GM20431 (cell line): ENCODE results near the gene COL18A1.
"Not testable (repeated sequence)": the region's sequence is repeated elsewhere in the genome, so short reads cannot be mapped to it uniquely, and the experiment has no call there.

Experiments used
- in situ Hi-C: fragments of 300-500 bp; cut with MseI, MboI; formaldehyde crosslinking; loops from one replicate; pipeline ENCODE4 v1.15.0; 2020; ENCODE audit warnings: low sequenced_read_pairs; ENCODE audit not compliant: unreplicated experiment

The COL18A1 gene

DNA sequence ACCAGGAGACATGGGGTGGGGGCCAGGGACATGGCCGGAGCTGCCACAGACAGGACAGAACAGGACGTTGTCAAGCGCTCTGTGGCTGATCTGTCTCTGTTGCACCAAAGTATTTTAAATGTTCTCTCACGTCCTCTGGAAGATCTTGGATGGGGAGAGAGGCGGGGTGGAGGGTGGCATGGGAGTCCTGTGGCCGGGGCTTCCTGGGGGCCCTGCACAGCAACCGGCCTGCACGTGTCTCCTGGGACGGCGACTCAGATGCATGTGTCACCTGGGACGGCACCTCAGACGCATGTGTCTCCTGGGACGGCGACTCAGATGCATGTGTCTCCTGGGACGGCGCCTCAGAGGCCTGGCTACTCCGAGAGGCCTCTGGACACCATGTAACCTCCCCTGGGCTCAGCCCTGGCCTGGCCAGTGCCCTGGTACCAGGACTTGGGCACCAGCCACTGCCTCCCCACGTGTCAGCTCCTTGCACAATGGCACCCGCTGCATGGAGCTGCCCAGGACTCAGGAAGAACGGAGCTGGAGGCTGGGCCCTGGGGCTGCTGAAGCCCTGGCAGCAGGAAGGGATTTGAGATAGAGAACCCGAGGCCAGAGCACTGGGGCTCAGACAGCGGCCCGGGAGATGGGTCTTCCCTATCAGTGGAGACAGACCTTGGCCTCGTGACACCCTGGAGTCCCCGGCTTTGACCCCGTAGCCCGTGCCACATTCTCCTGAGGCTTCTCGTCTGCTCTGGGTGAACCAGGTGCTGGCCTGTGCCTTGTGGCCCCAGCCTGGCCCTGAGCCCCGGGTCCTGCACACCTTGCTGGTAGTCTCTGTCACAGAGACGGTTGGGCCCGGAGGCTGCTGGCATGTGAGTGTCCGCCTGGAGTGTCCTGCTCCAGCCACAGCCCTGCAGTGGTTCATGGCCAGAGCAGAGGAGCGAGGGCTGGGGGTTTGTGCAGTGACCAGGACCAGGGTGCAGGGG lies 152.0 kb downstream of the COL18A1 start:
- in situ Hi-C loops: no loop called here

DNA sequence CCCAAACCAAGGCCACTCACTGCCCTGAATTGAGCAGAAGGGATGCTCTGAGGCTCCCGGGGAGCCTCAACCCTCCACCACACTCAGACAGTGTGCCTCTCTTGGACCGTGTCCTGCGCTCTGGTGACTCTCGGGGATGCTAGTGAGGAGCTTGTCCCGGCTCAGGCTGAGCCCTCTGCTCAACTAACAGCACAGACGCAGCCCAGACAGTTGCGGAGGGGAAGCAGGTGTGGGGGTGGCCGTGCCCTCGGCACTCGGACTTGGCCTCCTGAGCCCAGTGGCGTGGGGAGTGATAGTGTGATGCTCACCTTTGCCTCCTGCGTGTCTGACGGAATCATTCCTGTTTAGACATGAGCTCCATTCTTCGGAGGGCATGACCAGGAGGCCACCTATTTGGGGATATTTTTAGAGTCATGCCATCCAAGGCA lies 152.7 kb downstream of the COL18A1 start:
- in situ Hi-C loops: no loop called here

DNA sequence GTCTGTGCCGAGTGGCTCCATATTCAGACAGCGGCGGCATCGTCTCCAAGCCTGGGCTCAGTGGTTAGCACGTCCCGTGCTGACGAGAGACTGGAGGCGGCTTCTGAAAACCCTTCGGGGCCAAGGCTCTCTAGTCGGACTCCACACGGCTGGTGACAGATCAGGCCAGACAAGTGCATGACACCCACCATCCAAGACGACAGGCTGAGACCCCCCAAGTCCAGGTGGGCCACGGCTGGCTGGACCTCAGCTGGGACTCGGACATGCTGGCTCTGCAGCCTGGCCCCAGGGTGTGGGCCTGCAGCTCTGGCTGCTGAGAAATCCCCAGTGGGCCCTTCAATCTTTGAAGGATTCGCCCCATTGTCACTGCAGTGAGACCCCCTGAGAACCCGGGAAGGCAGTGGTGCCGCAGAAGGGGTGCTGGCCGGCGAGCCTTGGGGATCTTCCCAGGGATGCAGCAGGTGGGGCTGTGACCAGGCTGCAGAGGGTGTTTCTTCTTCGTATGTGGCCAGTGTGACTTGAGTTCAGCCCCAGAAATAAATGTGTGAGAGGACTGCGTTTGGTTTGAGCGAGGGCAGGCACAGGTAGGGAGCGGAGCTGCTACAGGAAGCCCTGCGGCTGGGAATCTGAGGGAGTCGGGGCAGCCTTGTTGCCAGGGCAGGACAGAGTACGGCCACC lies 153.2 kb downstream of the COL18A1 start:
- in situ Hi-C loops: no loop called here

DNA sequence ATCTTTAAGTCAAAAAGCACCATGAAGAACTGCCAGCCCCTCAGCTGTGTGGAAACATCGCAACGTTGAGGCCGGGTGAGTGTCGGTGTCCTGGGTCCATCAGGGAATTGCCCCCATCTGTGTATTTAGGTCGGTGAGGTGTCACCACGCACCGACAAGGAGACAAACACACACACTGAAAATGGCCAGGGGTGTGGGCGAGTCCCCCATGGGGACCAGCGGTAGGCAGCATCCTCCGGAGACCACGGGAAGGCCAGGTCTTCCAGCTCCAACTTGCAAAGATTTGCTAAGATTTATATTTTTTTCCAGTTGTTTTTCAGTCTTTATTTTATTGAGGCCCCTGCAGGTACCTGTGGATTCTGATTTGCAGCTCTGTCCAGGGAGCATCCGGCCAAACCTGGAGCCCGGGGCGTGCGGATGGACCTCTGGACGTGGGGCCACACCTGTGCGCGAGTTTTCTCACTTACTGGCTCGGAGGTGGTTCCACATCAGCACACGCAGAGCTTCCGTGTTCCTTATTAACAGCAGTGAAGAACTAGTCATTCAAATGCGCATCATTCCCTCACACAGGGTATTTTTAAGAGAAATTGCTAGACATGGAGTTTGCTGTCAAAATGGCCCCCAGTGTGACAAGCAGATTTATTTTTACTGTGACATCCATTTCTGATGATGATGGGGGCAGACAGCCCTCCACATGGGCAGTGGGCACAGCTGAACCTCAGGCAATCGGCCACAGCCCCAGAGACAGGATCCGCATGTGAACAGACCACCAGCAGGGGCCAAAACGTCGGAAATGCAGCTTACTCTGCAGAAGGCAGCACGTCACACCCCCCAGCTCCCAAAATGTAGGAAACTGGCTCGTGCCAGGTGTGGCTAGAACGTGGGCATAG lies 154.5 kb downstream of the COL18A1 start:
- in situ Hi-C loops: no loop called here

DNA sequence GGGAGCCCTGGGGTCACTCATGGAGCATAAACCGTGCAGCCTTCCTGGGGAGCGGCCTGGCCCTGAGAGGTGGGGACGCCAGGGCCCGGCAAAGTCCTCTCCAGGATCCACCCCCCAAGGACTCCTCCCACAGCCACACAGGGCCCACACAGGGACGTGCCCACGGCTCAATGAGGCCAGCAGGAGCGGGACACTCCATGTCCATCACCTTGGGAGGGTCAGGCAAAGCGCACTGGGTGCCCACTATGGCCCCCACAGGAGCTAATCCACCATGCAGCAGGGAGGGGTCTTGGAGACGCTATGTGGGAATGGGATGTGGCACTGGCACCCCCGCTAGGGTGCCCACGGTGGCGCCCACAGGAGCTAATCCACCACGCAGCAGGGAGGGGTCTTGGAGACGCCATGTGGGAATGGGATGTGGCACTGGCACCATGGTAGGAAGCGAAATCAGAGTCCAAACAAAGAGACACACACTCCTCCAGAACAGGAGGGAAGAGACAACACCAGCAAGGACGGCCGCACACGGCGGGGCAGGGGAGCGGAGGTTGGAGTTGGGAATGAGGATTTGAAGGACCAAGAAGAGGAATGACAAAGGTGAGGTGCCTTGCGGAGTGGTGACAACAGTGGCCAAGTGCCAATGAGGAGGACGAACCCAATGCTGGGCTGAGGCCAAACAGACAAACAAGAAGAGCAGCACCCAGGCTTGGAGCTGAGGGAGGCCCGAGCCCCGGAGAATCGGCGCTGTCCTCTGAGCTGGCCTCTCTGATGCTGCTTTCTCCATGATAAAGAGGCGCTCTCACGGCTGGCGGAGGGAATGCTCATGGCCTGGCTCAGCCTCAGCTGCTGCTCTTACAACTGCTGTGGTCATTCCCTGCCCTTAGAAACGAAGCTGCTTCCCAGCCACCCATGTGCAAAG lies 155.4 kb downstream of the COL18A1 start:
- in situ Hi-C loops: no loop called here

DNA sequence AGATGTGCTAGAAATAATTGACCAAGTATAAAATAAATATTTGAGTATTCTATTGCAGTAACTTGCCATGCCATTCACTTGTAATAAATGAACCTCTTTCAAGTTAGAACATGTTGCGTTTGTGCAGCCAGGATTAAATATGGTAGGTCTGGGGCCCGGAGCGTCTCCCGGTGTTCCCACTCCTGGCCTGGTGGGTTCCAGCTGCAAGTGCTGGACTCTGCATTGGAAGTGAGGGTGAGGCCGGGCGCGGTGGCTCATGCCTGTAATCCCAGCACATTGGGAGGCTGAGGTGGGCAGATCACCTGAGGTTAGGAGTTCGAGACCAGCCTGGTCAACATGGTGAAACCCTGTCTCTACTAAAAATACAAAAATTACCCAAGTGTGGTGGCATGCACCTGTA lies 156.3 kb downstream of the COL18A1 start:
- in situ Hi-C loops: not testable (repeated sequence)

DNA sequence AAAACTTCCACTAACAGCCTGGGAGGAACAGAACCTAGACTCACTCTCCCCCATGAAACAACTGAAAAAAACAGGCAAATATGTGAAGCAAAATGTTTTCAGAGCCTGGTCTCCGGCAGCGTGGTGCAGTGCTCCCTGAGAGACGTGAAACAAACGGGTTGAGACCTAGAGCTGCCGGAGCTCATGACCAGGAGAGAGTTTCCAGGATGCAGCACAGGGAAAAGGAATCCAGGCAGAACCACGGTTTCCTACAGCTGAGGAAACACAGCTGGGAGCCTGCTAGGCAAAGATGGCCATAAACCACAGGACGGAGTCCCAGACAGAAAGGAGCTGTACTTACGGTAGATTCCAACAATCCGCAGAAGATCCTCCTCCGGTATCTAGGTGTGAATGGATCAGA lies 157.4 kb downstream of the COL18A1 start:
- in situ Hi-C loops: no loop called here

DNA sequence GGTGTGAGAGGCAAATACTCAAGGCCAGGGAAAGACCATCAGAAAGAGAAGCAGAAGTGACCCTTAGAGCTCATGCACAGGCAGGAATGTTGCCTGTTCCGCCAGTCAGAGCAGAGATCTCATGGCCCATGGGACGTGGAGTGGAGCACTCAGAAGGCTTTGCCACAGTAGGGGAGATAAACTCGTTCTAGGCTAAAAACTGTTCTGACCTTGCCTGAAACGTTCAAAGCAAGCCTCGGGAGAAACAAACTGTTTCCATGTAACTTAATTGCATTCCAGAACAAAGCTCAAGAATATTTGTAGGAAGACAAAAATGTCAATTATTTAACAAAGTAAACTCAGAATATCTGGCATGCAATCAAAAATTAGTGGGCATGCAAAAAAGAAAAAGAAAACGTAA lies 158.0 kb downstream of the COL18A1 start:
- in situ Hi-C loops: no loop called here
